ENCODE results near the gene FRS2. TPM values are rescaled to one million over a fixed set of nuclear protein-coding genes. Genes with fewer than 3 reads are reported as not detected.

Gene FRS2
- total and polyA plus RNA-seq, 2 of the 4 experiments (the other 2 are of a cell fraction), result 12.4 to 58.3 TPM

GRCh38 chr12:69563166-69563762 lies 93.1 kb downstream of the FRS2 start:
- CTCF ChIA-PET, result interaction anchor here (1.4 kb wide), 1 partner anchor 8 kb away, joined by 5 read pairs; no protein-coding TSS in a partner anchor
- no peaks in the 10 kb centered on the region for H3K9me3 ChIP-seq (ENCODE audit: control insufficient read depth, insufficient read depth, low read length)
- no peak overlapping the region for H2BK15ac ChIP-seq (ENCODE audit: low read depth, low read length)
- dilution Hi-C loops (cut with HindIII; ENCODE audit: low sequenced_read_pairs, unreplicated experiment) (no loop called here), in situ Hi-C loops (cut with MboI; ENCODE audit: low sequenced_read_pairs) (no loop called here), intact Hi-C loops (cut with micrococcal nuclease) (no loop called here)
- H3K27ac ChIP-seq (ENCODE audit: insufficient read depth, low read length), result no peak overlapping the region
- H4K8ac ChIP-seq (ENCODE audit: low read depth in 2 of 2, low read length in 2 of 2), result no peak overlapping the region; a peak in 1 of 4 replicates
- 63% methylated on average over 2 of the region's 2 CpGs; no CpG with 5 or more reads in 1 of the 2 experiments for WGBS, 2 experiments (ENCODE audit: extremely low coverage in 2 of 2, insufficient read length in 1 of 2)
- POLR2A ChIA-PET (ENCODE audit: unreplicated experiment), result no interaction called here
- no peak overlapping the region for H2BK120ac ChIP-seq (ENCODE audit: low read depth, low read length)
- H4K91ac ChIP-seq (ENCODE audit: insufficient read depth, low read depth, low read length), result no peak overlapping the region
- H2AK5ac ChIP-seq (ENCODE audit: low read depth, low read length), result 0 out of 2 replicates have a peak overlapping the region, but pooled peaks have one; percentile 53
- H2BK5ac ChIP-seq (ENCODE audit: low read depth, low read length, poor library complexity, severe bottlenecking), result no peak overlapping the region
- peaks cover 2% of the 10 kb centered on the region for H3K4me1 ChIP-seq (ENCODE audit: control insufficient read depth, insufficient read depth, low read length)
- H2AK9ac ChIP-seq (replicated peaks; ENCODE audit: low read depth, low read length, poor library complexity), result no peak overlapping the region
- H2AFZ ChIP-seq (replicated peaks; ENCODE audit: low read length, poor library complexity), result no peak overlapping the region
- H3K56ac ChIP-seq (ENCODE audit: extremely low read depth, insufficient read depth, low read length), result no peak overlapping the region
- no peak overlapping the region for H3K4me2 ChIP-seq (ENCODE audit: low read depth, low read length)
- DNase-seq (no peak), ATAC-seq (ENCODE audit: low read depth) (no peak)
- peaks cover 9% of the 10 kb centered on the region for H3K36me3 ChIP-seq (ENCODE audit: control insufficient read depth, insufficient read depth, low read length)
- H3K79me1 ChIP-seq (ENCODE audit: low read depth in 1 of 2, low read length in 2 of 2), result peaks cover 33 to 44% of the 10 kb centered on the region in 2 experiments
- H3K23ac ChIP-seq (ENCODE audit: low read depth, low read length), result no peak overlapping the region
- H2BK20ac ChIP-seq (ENCODE audit: low read depth, low read length), result no peak overlapping the region
- no peak overlapping the region for H3K4ac ChIP-seq (ENCODE audit: low read depth, low read length)
- H4K20me1 ChIP-seq (ENCODE audit: insufficient read depth, low read length), result no peaks in the 10 kb centered on the region
- H3K4me3 ChIP-seq (ENCODE audit: insufficient read depth, low read depth, low read length), result no peak overlapping the region
- no peak overlapping the region for H3K9ac ChIP-seq (ENCODE audit: low read depth, low read length)
- no TSS peak for BruUV-seq (replicated peaks)
- H3K27me3 ChIP-seq (ENCODE audit: control insufficient read depth, insufficient read depth, low read length), result no peaks in the 10 kb centered on the region
- TF ChIP-seq POLR2A (IDR thresholded peaks at IDR 0.05; ENCODE audit: low read depth, low read length) (no peak), BHLHE40 (IDR thresholded peaks at IDR 0.05; ENCODE audit: low read depth, low read length) (no peak), NFE2L2 (IDR thresholded peaks at IDR 0.05; ENCODE audit: low read depth, low read length) (no peak), SMC3 (IDR thresholded peaks at IDR 0.05; ENCODE audit: low read depth, low read length) (no peak), CEBPB (IDR thresholded peaks at IDR 0.05; ENCODE audit: low read depth, low read length) (no peak), FOS (IDR thresholded peaks at IDR 0.05; ENCODE audit: low read depth, low read length) (no peak), MXI1 (IDR thresholded peaks at IDR 0.05; ENCODE audit: borderline replicate concordance, low read depth, low read length) (no peak), RAD21 (IDR thresholded peaks at IDR 0.05; ENCODE audit: low read length) (no peak), CTCF (conservative IDR thresholded peaks at IDR 0.05; ENCODE audit: low read depth, low read length) (no peak), USF2 (IDR thresholded peaks at IDR 0.05; ENCODE audit: low read depth, low read length) (no peak)
- no peak overlapping the region for H3K18ac ChIP-seq (ENCODE audit: low read depth, low read length)
- no peak overlapping the region for H4K5ac ChIP-seq (ENCODE audit: low read depth, low read length)
- peaks cover 5% of the 10 kb centered on the region; the same call in 1 of the 2 replicates for H3K9me1 ChIP-seq (ENCODE audit: insufficient read depth, low read length)
- H3K14ac ChIP-seq (replicated peaks; ENCODE audit: low read depth, low read length), result no peak overlapping the region
